Measurements from ENCODE around the gene RALGDS.
A peak's percentile ranks its signal among the peaks of the same experiment; 100 is the strongest.

The RALGDS gene

GRCh38 chr9:133148199-133149129 is 27.4 kb upstream of the RALGDS start:
- H3K9ac ChIP-seq (ENCODE audit: low read length): peak overlapping the region; percentile 67
- H3K27me3 ChIP-seq (ENCODE audit: control insufficient read depth, insufficient read depth, low read length): no peaks in the 10 kb centered on the region
- H3K9me3 ChIP-seq (ENCODE audit: control insufficient read depth, low read length): no peaks in the 10 kb centered on the region
- H3K4me1 ChIP-seq (ENCODE audit: control insufficient read depth, insufficient read depth, low read length): peaks cover 33% of the 10 kb centered on the region
- H3K4me3 ChIP-seq (ENCODE audit: low read length): peak overlapping the region; percentile 48
- no peaks in the 10 kb centered on the region for H3K36me3 ChIP-seq (ENCODE audit: control insufficient read depth, insufficient read depth, low read length)

GRCh38 chr9:133147412-133148198 is 26.6 kb upstream of the RALGDS start:
- Histone ChIP-seq H3K36me3 (ENCODE audit: control insufficient read depth, insufficient read depth, low read length) (no peaks in the 10 kb centered on the region), H3K9ac (ENCODE audit: low read length) (peak overlapping the region; percentile 67), H3K4me3 (ENCODE audit: low read length) (peak overlapping the region; percentile 48), H3K4me1 (ENCODE audit: control insufficient read depth, insufficient read depth, low read length) (peaks cover 41% of the 10 kb centered on the region), H3K9me3 (ENCODE audit: control insufficient read depth, low read length) (no peaks in the 10 kb centered on the region), H3K27me3 (ENCODE audit: control insufficient read depth, insufficient read depth, low read length) (no peaks in the 10 kb centered on the region)

GRCh38 chr9:133146746-133147411 is 25.8 kb upstream of the RALGDS start:
- H3K4me3 ChIP-seq (ENCODE audit: low read length): no peak overlapping the region
- peak overlapping the region; percentile 67 for H3K9ac ChIP-seq (ENCODE audit: low read length)
- H3K36me3 ChIP-seq (ENCODE audit: control insufficient read depth, insufficient read depth, low read length): no peaks in the 10 kb centered on the region
- H3K4me1 ChIP-seq (ENCODE audit: control insufficient read depth, insufficient read depth, low read length): peaks cover 49% of the 10 kb centered on the region
- H3K9me3 ChIP-seq (ENCODE audit: control insufficient read depth, low read length): no peaks in the 10 kb centered on the region
- H3K27me3 ChIP-seq (ENCODE audit: control insufficient read depth, insufficient read depth, low read length): no peaks in the 10 kb centered on the region

- H3K36me3 ChIP-seq (ENCODE audit: control insufficient read depth, insufficient read depth, low read length): no peaks in the 10 kb centered on the region
- peak overlapping the region; percentile 57 for H3K9ac ChIP-seq (ENCODE audit: low read length)
- no peak overlapping the region for H3K4me3 ChIP-seq (ENCODE audit: low read length)
- H3K9me3 ChIP-seq (ENCODE audit: control insufficient read depth, low read length): no peaks in the 10 kb centered on the region
- H3K4me1 ChIP-seq (ENCODE audit: control insufficient read depth, insufficient read depth, low read length): peaks cover 65% of the 10 kb centered on the region
- no peaks in the 10 kb centered on the region for H3K27me3 ChIP-seq (ENCODE audit: control insufficient read depth, insufficient read depth, low read length)
Measured at GRCh38 chr9:133144904-133145851, 24.1 kb upstream of the RALGDS start.

GRCh38 chr9:133144142-133144903 is 23.3 kb upstream of the RALGDS start:
- Histone ChIP-seq H3K4me3 (ENCODE audit: low read length) (no peak overlapping the region), H3K4me1 (ENCODE audit: control insufficient read depth, insufficient read depth, low read length) (peaks cover 68% of the 10 kb centered on the region), H3K9me3 (ENCODE audit: control insufficient read depth, low read length) (no peaks in the 10 kb centered on the region), H3K36me3 (ENCODE audit: control insufficient read depth, insufficient read depth, low read length) (no peaks in the 10 kb centered on the region), H3K9ac (ENCODE audit: low read length) (peak overlapping the region; percentile 57), H3K27me3 (ENCODE audit: control insufficient read depth, insufficient read depth, low read length) (no peaks in the 10 kb centered on the region)

GRCh38 chr9:133143639-133144141 is 22.6 kb upstream of the RALGDS start:
- Histone ChIP-seq H3K27me3 (ENCODE audit: control insufficient read depth, insufficient read depth, low read length) (no peaks in the 10 kb centered on the region), H3K9ac (ENCODE audit: low read length) (peak overlapping the region; percentile 57), H3K4me3 (ENCODE audit: low read length) (no peak overlapping the region), H3K36me3 (ENCODE audit: control insufficient read depth, insufficient read depth, low read length) (no peaks in the 10 kb centered on the region), H3K9me3 (ENCODE audit: control insufficient read depth, low read length) (no peaks in the 10 kb centered on the region), H3K4me1 (ENCODE audit: control insufficient read depth, insufficient read depth, low read length) (peaks cover 75% of the 10 kb centered on the region)

GRCh38 chr9:133142684-133143622 is 21.9 kb upstream of the RALGDS start:
- Histone ChIP-seq H3K27me3 (ENCODE audit: control insufficient read depth, insufficient read depth, low read length) (no peaks in the 10 kb centered on the region), H3K4me1 (ENCODE audit: control insufficient read depth, insufficient read depth, low read length) (peaks cover 80% of the 10 kb centered on the region), H3K36me3 (ENCODE audit: control insufficient read depth, insufficient read depth, low read length) (no peaks in the 10 kb centered on the region), H3K4me3 (ENCODE audit: low read length) (no peak overlapping the region), H3K9ac (ENCODE audit: low read length) (peak overlapping the region; percentile 27), H3K9me3 (ENCODE audit: control insufficient read depth, low read length) (no peaks in the 10 kb centered on the region)

- peak overlapping the region; percentile 27 for H3K9ac ChIP-seq (ENCODE audit: low read length)
- H3K4me3 ChIP-seq (ENCODE audit: low read length): no peak overlapping the region
- peaks cover 80% of the 10 kb centered on the region for H3K4me1 ChIP-seq (ENCODE audit: control insufficient read depth, insufficient read depth, low read length)
- H3K9me3 ChIP-seq (ENCODE audit: control insufficient read depth, low read length): no peaks in the 10 kb centered on the region
- no peaks in the 10 kb centered on the region for H3K36me3 ChIP-seq (ENCODE audit: control insufficient read depth, insufficient read depth, low read length)
- no peaks in the 10 kb centered on the region for H3K27me3 ChIP-seq (ENCODE audit: control insufficient read depth, insufficient read depth, low read length)
Measured at GRCh38 chr9:133141833-133142595, 21.0 kb upstream of the RALGDS start.

GRCh38 chr9:133140606-133141005 is 19.6 kb upstream of the RALGDS start:
- no peaks in the 10 kb centered on the region for H3K9me3 ChIP-seq (ENCODE audit: control insufficient read depth, low read length)
- H3K4me1 ChIP-seq (ENCODE audit: control insufficient read depth, insufficient read depth, low read length): peaks cover 86% of the 10 kb centered on the region
- no peaks in the 10 kb centered on the region for H3K36me3 ChIP-seq (ENCODE audit: control insufficient read depth, insufficient read depth, low read length)
- H3K27me3 ChIP-seq (ENCODE audit: control insufficient read depth, insufficient read depth, low read length): no peaks in the 10 kb centered on the region
- no peak overlapping the region for H3K9ac ChIP-seq (ENCODE audit: low read length)
- no peak overlapping the region for H3K4me3 ChIP-seq (ENCODE audit: low read length)
